ENCODE data around the gene HIBCH. TPM values are rescaled to one million over a fixed set of nuclear protein-coding genes. Genes with fewer than 3 reads are reported as not detected.

The HIBCH gene
- total and polyA plus RNA-seq, 4 donors, result 20.2 to 65.2 (median 32.8) TPM

GRCh38 chr2:190318931-190319554 is 583 bp downstream of the HIBCH start (continued):
- no peak for TF ChIP-seq REST (IDR thresholded peaks at IDR 0.05)
- no peak for TF ChIP-seq FOXA1 (IDR thresholded peaks at IDR 0.05)
- TF ChIP-seq EGR1 (IDR thresholded peaks at IDR 0.05; ENCODE audit: low read depth in 2 of 2), result no peak
- TF ChIP-seq NR2F2 (IDR thresholded peaks at IDR 0.05), result no peak
- no peak for TF ChIP-seq JUND (IDR thresholded peaks at IDR 0.05)
- no peak for TF ChIP-seq ZBTB33 (IDR thresholded peaks at IDR 0.05)

GRCh38 chr2:190318514-190318913 is 1.1 kb downstream of the HIBCH start:
- DNase-seq (ENCODE audit: low spot score), result no peak
- TF ChIP-seq ZBTB33 (IDR thresholded peaks at IDR 0.05) (no peak), REST (IDR thresholded peaks at IDR 0.05) (no peak), FOXA2 (IDR thresholded peaks at IDR 0.05) (no peak), RXRA (IDR thresholded peaks at IDR 0.05) (no peak)
- Histone ChIP-seq H3K4me3 (ENCODE audit: low read depth in 1 of 3, low read length in 3 of 3) (peak overlapping the region; percentile 46 to 98 (median 75)), H3K9me3 (ENCODE audit: control insufficient read depth in 4 of 4, low read length in 3 of 4) (no peaks in the 10 kb centered on the region), H3K27ac (ENCODE audit: low read depth in 1 of 2, low read length in 2 of 2) (peak overlapping the region; percentile 82 to 84), H3K9ac (ENCODE audit: low read depth in 1 of 2, low read length in 2 of 2) (peak overlapping the region; percentile 78 to 91), H3K4me1 (ENCODE audit: control insufficient read depth in 4 of 4, insufficient read depth in 4 of 4, low read length in 3 of 4) (peaks cover 0 to 46% (median 31%) of the 10 kb centered on the region in 4 donors), H3K36me3 (ENCODE audit: control insufficient read depth in 4 of 4, insufficient read depth in 3 of 4, low read depth in 1 of 4, low read length in 3 of 4) (no peaks in the 10 kb centered on the region), H3K27me3 (ENCODE audit: control insufficient read depth in 4 of 4, insufficient read depth in 4 of 4, low read length in 3 of 4) (no peaks in the 10 kb centered on the region)
- WGBS, result 27% methylated on average over 4 of the region's 4 CpGs

Measured in liver (tissue), 9 donors.